K562 (cell line): ENCODE data around the gene FLII.

Source experiments
- EZH2 ChIP-seq: IDR thresholded peaks from 2 replicates; pipeline ENCODE4 v1.6.1; 2012; ENCODE audit warnings: low read depth, mild to moderate bottlenecking, inconsistent platforms, low read length, borderline replicate concordance
- KAT2B ChIP-seq: IDR thresholded peaks from one replicate; pipeline ENCODE4 v1.6.1; 2012; ENCODE audit warnings: low read depth, mild to moderate bottlenecking, control low read depth, inconsistent platforms, low read length, moderate library complexity
- SMAD4 ChIP-seq: fragments of 250-450 bp; sonication (Bioruptor Pico); conservative IDR thresholded peaks from 2 replicates; pipeline ENCODE4 v1.8.0; 2021; ENCODE audit warnings: inconsistent platforms, mild to moderate bottlenecking, moderate library complexity

DNA sequence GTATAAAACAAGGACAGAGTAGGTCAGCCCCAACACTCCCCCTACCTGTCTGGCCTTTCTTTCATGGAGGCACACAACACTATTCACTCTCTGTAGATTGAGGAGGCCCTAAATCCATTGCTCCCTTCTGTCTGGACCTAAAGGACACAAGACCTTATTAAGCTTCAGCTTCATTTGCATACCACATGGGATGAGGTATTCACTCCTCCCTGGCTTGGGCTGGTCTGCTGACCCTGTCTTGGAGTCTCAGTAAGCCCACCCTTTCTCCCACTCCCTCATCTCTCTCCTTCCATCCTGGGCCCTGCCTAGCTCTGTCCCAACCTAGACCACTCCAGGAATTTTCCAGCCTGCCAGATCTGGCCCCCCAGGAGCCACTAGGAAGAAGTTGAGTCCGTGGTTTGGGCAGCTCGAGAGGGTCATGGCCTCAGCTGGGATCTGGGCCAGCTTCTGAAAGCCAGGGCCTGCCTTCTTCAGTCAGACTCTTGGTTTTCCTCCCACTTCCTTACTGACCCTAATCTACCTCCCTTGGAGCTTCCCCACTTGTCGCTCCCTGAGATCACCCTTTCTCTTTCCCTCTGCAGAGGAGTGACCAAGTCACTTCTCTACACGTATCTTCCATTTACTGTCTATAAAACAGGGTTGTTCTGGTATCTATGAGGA lies 39.7 kb downstream of the FLII start:
- TF ChIP-seq SMAD4 (CRISPR knock-in tag) (no peak), EZH2 (no peak), KAT2B (no peak)
